Measurements from ENCODE around the gene ZDHHC11.
"Not testable (repeated sequence)": the region's sequence is repeated elsewhere in the genome, so short reads cannot be mapped to it uniquely, and the experiment has no call there.

GRCh38 chr5:787224-787856 is 63.4 kb downstream of the ZDHHC11 start:
- TF ChIP-seq CTCF (IDR thresholded peaks at IDR 0.05; ENCODE audit: poor library complexity); EZH2 (IDR thresholded peaks at IDR 0.05; ENCODE audit: borderline replicate concordance): not testable (repeated sequence)
